BJ (cell line): Measurements from ENCODE around the gene LDLRAD3. TPM values are rescaled to one million over a fixed set of nuclear protein-coding genes. Genes with fewer than 3 reads are reported as not detected.
A peak's percentile ranks its signal among the peaks of the same experiment; 100 is the strongest.

ENCODE experiments used
- CTCF ChIA-PET: fragments of 350-600 bp; formaldehyde crosslinking; extraction: SDS; loops from one replicate; lab custom pipeline; 2021; ENCODE audit warnings: antibody characterized with exemption, inconsistent platforms; lab: Yijun Ruan, JAX
- POLR2A ChIA-PET: fragments of 300-600 bp; sonication (Branson Sonifier 250); formaldehyde crosslinking; extraction: SDS; loops from one replicate; lab custom pipeline; 2021; ENCODE audit warnings: antibody characterized with exemption; lab: Charles Lee
- DNase-seq: peaks from one replicate; pipeline ENCODE4 v3.0.0-alpha.2; 2011; ENCODE audit warnings: low read depth
- H3K27me3 ChIP-seq: 2 replicates; pipeline ENCODE4 v1.6.0; 2011; ENCODE audit warnings: low read length; ENCODE audit not compliant: control insufficient read depth, insufficient read depth
- H3K36me3 ChIP-seq: 2 replicates; pipeline ENCODE4 v1.5.1; 2011; ENCODE audit warnings: low read length; ENCODE audit not compliant: control insufficient read depth, insufficient read depth
- H3K4me3 ChIP-seq: 2 replicates; pipeline ENCODE4 v1.5.1; 2011; ENCODE audit warnings: low read depth, mild to moderate bottlenecking, control low read depth, low read length
- polyA plus RNA-seq: library from polyadenylated mRNA; depleted of rRNA; stranded (reverse); fragments of >200 nt; gene quantifications from 2 replicates; pipeline ENCODE4 v1.2.3, GENCODE V29; 2011
- TF ChIP-seq, protein P1 (sequence below): IDR thresholded peaks from 2 replicates; pipeline ENCODE4 v1.5.1; 2011; ENCODE audit warnings: low read depth, mild to moderate bottlenecking, control low read depth, inconsistent platforms, low read length, moderate library complexity; ENCODE audit not compliant: insufficient read depth

Gene LDLRAD3
- polyA plus RNA-seq, 1 experiment: 3.5 TPM

DNA sequence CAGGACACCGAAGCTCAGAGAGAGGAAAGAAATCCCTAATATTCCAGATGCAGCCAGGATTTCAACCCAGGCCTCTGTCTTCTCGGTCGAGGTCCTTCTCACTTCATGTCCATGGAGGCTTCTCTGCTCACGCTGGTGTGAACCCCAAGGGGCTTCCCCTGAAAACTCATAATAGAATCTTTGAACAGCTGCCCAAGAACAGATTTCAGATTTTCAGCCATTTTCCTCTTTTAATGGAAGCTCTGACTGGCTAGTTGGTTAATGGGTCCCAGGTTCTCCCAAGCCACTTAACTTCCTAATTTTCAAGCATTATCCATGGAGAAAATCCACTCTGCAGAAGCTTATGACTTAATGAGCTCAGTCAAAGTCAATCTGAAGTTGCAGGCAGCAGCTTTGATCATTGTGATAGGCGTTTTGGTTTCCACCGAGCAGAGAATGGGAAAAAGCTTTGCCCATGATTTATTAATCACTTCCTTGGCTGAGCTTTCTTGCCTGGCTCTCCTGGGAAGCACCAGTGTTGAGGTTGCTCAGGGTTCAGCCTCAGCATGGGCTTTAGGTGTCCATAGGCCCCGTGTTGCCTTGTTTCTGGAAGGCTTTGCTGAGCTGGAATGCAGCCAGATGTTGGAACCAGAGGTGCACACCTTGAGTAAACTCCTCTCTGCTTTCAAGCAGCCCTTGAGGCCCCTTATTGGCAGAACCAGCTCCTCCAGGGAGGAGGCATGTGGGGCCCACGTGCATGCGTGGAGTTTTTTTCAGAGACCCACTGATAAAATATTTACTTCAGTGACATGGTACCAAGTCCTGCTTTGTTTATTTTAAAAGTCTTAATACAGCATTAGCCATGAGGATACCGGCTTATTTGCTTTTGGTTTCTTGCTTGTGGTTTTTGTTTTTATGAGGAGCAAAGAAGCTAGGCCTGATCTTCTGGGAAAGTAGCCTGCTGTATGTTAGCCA lies 25.5 kb downstream of the LDLRAD3 start:
- peak; percentile 41 for DNase-seq
- ChIA-PET CTCF (interaction anchor here (0.6 to 1.3 kb wide), 3 partner anchors 72 to 296 kb away, joined by 3 to 4 read pairs (median 3); no protein-coding TSS in a partner anchor), POLR2A (interaction anchor here (0.7 kb wide), 1 partner anchor 15 kb away, joined by 3 read pairs; no protein-coding TSS in a partner anchor)
- Histone ChIP-seq H3K27me3 (no peaks in the 10 kb centered on the region), H3K4me3 (no peak overlapping the region), H3K36me3 (no peaks in the 10 kb centered on the region)
- TF ChIP-seq, protein P1, sequence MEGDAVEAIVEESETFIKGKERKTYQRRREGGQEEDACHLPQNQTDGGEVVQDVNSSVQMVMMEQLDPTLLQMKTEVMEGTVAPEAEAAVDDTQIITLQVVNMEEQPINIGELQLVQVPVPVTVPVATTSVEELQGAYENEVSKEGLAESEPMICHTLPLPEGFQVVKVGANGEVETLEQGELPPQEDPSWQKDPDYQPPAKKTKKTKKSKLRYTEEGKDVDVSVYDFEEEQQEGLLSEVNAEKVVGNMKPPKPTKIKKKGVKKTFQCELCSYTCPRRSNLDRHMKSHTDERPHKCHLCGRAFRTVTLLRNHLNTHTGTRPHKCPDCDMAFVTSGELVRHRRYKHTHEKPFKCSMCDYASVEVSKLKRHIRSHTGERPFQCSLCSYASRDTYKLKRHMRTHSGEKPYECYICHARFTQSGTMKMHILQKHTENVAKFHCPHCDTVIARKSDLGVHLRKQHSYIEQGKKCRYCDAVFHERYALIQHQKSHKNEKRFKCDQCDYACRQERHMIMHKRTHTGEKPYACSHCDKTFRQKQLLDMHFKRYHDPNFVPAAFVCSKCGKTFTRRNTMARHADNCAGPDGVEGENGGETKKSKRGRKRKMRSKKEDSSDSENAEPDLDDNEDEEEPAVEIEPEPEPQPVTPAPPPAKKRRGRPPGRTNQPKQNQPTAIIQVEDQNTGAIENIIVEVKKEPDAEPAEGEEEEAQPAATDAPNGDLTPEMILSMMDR: no peak

- CTCF ChIA-PET: interaction anchor here (1.3 kb wide), 1 partner anchor 148 kb away, joined by 3 read pairs; no protein-coding TSS in a partner anchor
- POLR2A ChIA-PET: no interaction called here
- H3K36me3 ChIP-seq: no peaks in the 10 kb centered on the region
Measured at GRCh38 chr11:35970445-35970844, 26.6 kb downstream of the LDLRAD3 start.

DNA sequence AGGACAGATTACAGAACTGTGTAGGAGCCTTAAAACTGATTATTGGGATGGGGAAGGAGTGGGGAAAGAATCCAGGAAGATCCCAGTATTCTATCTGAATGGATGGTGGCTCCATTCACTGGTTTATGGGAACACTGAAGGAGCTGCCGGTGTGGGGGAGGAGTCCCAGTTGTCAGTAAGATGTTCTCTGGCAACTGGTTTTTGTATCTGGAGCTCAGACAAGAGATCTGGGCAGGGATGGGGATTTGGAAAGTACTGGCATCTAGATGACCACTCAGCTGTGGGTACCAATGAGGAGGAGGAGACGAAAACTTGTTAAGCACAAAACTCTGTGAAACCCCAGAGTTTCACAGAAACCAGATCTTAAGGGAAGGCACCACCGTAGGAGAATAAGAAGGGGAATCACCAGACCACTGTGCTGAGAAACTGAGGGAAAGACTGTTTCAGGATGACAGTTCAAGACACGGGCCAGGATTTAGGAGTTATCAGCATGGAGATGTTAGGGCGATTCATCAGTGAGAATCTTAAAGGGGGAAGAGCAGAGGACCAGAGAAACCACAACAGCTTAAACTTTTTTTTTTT lies 28.1 kb downstream of the LDLRAD3 start:
- ChIA-PET CTCF (interaction anchor here (1.1 kb wide), 1 partner anchor 150 kb away, joined by 3 read pairs; no protein-coding TSS in a partner anchor), POLR2A (no interaction called here)
- Histone ChIP-seq H3K36me3 (no peaks in the 10 kb centered on the region), H3K27me3 (no peaks in the 10 kb centered on the region), H3K4me3 (no peak overlapping the region)
- DNase-seq: no peak
- TF ChIP-seq, protein P1: no peak

More at GRCh38 chr11:35970445-35970844, 26.6 kb downstream of the LDLRAD3 start:
- no peak for DNase-seq
- Histone ChIP-seq H3K27me3 (no peaks in the 10 kb centered on the region), H3K4me3 (no peak overlapping the region)
- TF ChIP-seq, protein P1: no peak

- DNase-seq: no peak
Measured at GRCh38 chr11:35974882-35975589, 31.2 kb downstream of the LDLRAD3 start.

More at GRCh38 chr11:35974882-35975589, 31.2 kb downstream of the LDLRAD3 start:
- POLR2A ChIA-PET: interaction anchor here (0.6 kb wide), 1 partner anchor 1048 kb away, joined by 10 read pairs; no protein-coding TSS in a partner anchor
- Histone ChIP-seq H3K4me3 (no peak overlapping the region), H3K27me3 (no peaks in the 10 kb centered on the region), H3K36me3 (no peaks in the 10 kb centered on the region)
- TF ChIP-seq, protein P1: no peak
- CTCF ChIA-PET: interaction anchor here (0.5 to 0.6 kb wide), 2 partner anchors 28 to 221 kb away, joined by 3 read pairs; no protein-coding TSS in a partner anchor
